SK-N-MC (cell line): ENCODE results near the gene EBPL.

Experiments used
- EZH2 ChIP-seq: fragments of 200-600 bp; sonication (generic); IDR thresholded peaks from one replicate; pipeline ENCODE4 v1.6.1; 2017; ENCODE audit warnings: antibody characterized with exemption
- FOXP2 ChIP-seq: optimal IDR thresholded peaks from 2 replicates; pipeline ENCODE3; 2011; ENCODE audit warnings: mild to moderate bottlenecking, moderate library complexity; ENCODE audit not compliant: insufficient read depth; ENCODE audit errors: extremely low read length, control extremely low read depth
- POLR2AphosphoS5 ChIP-seq: IDR thresholded peaks from 2 replicates; pipeline ENCODE4 v1.6.1; 2012; ENCODE audit warnings: mild to moderate bottlenecking, low read depth, low read length, borderline replicate concordance

DNA sequence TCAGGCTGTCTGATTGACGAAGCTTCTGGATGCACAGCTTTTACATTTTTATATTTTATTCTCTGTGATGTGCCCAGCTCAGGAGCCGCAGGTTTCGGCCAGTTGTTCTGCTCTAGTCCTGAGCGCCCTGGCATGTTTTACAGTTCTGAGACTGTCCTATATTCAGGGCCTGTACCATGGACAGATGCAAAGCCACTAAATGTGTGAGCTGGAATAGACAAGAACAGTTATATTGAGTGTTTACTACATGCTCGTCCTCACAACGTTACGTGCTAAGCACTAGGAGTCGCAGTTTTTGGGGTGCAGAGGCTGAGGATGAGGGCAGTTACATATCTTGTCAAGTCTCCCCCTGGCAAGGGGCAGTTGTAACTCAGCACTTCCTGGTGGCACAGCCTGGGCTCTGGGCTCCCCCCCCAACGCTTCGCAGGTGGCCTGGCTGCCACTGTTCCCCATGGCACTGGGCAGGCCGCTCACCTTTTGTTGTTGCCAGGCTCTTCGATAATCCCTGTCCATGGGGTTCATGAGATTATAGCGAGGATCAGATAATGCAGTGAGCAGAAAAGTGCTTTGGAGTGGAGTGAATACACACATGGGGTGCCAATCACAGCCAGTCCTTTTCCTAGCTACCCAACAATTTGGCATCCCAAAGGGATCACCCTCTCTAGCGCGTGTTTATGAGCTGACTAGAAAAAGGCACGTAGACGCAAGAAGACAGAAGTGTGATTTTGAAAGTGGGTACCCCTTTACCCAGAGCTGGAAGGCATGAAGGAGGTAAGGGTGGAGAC, 39.5 kb downstream of the EBPL start:
- TF ChIP-seq EZH2 = no peak
- TF ChIP-seq POLR2AphosphoS5 = no peak
- TF ChIP-seq FOXP2 = no peak
